HuH-7 (cell line): ENCODE data around the gene KLK15.
A peak's percentile ranks its signal among the peaks of the same experiment; 100 is the strongest.
"Not testable (repeated sequence)": the region's sequence is repeated elsewhere in the genome, so short reads cannot be mapped to it uniquely, and the experiment has no call there.

Experiments
- DNase-seq: peaks from one replicate; pipeline ENCODE4 v3.0.0; 2011; ENCODE audit warnings: low spot score

The KLK15 gene

GRCh38 chr19:50820549-50821247 lies 12.7 kb downstream of the KLK15 start:
- DNase-seq = no peak

- DNase-seq = no peak
These were observed 13.3 kb downstream of the KLK15 start for GRCh38 chr19:50820086-50820485.

DNA sequence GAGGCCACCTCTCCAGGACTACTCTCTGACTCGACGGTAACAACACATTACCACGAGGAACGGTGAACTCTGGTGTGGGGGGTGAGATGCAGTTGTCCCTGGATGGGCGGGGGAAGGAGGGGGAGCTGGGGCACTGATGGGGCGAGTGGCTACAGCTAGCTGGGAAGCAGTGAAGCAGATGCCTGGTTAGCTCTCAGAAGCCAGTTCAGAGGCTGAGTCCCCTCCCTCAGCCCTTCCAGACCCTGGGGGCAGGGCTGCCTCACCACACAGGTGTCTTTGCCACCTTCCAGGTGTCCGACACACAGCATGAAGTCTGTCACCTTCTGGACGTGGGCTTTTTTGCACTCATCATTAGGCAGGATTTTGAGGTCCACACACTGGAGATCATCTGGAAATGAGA lies 13.7 kb downstream of the KLK15 start:
- DNase-seq = no peak

DNA sequence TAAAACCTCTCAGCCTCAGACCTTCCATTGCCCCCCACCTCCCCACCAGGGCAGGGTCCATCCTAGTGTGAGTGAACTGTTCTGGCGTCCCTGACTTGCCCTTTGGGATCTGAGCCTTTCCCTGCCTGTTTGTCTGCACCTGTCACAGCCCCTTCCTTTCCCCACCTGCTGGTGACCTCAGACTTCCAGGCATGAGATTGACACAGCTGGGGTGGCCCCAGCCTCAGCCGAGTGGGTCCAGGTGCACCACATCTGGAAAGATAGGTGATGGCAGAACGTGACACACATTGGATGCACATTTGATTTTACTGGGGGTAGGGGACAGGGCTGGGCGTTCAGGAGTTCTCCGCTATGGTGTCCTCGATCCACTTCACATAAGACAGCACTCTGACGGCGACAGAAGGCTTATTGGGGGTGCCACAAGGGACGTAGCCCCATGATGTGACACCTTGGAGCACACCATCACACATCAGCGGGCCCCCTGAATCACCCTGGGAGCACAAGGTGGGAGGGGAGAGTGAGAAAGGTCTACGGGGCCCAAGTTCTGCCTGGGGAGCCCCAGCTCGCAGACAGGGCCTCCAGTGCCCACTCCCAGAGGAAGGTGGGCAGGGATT lies 14.4 kb downstream of the KLK15 start:
- DNase-seq = no peak

GRCh38 chr19:50817941-50818858 lies 15.2 kb downstream of the KLK15 start:
- no peak for DNase-seq

GRCh38 chr19:50815439-50815838 lies 17.9 kb downstream of the KLK15 start:
- DNase-seq = no peak

- no peak for DNase-seq
These were observed 18.5 kb downstream of the KLK15 start for GRCh38 chr19:50814883-50815282.

- DNase-seq = no peak
These were observed 20.9 kb downstream of the KLK15 start for GRCh38 chr19:50812474-50812873.

GRCh38 chr19:50811622-50812238 lies 21.6 kb downstream of the KLK15 start:
- DNase-seq = not testable (repeated sequence)

DNA sequence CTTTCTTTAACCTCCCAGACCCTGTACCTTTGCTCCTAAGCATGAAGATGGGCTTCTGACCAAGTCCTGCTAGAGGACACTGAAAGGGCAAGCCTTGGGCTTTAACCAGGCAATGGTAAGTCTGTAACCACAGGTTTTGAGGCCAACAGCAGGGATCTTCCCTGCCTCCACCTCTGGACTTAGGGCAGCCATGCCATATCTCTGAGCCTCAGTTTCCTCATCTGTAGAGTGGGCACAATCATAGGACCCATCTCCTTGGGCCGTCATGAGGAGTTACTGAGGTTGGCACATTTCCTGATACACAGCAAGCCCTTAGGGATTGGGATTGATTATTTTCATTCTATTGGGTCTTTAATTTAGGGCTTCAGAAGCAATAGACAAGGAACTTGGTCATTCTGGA lies 24.5 kb downstream of the KLK15 start:
- DNase-seq = no peak

GRCh38 chr19:50804420-50805272 lies 28.7 kb downstream of the KLK15 start:
- peak; percentile 97 for DNase-seq

DNA sequence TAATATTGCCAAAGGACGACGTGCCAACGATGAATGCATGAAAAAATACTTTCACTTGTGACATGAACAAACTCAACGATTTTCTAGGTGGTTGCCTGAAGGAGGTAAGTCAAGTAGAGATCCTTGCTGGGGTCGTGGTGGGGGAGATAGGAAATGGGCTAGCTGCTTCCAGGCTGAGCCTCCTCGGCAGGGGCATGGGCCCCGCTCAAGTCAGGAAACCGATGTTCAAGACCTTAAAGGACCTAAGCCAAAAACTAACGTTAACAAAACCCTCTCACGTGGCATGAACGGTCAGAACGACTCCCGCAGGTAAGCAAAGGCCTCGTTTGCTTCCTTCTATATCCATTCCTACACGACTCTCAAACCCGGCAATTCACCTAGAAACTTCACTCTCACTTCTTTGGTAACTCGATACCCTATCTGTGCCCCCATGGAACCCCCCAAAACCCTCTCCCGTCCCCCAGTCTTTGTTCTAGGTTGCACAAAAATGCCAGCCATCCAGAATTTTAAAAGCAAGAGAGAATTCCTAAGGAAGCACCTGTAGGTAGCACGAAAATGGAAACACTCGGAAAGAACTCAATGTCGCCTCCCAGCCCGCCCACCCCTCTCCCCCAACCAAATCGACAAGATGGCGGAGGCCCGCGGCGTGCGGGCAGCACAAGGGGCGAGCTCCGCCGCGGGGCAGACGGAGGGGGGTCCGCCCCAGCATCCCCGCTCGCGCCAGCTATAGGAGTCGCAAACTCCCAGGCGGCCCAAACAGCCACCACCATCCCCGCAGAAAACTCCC lies 29.5 kb downstream of the KLK15 start:
- no peak for DNase-seq

DNA sequence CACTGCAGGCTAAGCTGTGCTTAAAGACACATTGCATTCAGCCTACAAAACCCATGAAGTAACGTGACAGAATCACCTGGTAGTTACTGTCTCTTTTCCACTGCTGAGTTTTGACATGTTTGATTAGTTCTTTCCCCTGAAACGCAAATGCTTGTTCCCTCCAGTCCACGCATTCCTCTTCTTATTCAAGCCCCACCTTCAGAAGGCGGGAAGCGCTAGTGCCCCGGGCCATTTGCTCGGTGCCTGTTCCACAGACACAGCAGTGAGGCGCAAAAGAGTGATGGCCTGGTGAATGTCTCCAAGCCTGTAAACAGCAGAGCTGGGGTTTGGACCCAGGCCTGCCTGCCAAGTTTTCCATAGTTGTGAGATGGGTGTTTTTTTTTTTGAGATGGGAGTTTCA lies 32.3 kb downstream of the KLK15 start:
- no peak for DNase-seq

- DNase-seq = no peak
These were observed 33.9 kb downstream of the KLK15 start for GRCh38 chr19:50799547-50799851.

- DNase-seq = no peak
These were observed 34.5 kb downstream of the KLK15 start for GRCh38 chr19:50798659-50799546.

GRCh38 chr19:50797781-50798658 lies 35.4 kb downstream of the KLK15 start:
- no peak for DNase-seq

- DNase-seq = no peak
These were observed 36.0 kb downstream of the KLK15 start for GRCh38 chr19:50797429-50797780.

DNA sequence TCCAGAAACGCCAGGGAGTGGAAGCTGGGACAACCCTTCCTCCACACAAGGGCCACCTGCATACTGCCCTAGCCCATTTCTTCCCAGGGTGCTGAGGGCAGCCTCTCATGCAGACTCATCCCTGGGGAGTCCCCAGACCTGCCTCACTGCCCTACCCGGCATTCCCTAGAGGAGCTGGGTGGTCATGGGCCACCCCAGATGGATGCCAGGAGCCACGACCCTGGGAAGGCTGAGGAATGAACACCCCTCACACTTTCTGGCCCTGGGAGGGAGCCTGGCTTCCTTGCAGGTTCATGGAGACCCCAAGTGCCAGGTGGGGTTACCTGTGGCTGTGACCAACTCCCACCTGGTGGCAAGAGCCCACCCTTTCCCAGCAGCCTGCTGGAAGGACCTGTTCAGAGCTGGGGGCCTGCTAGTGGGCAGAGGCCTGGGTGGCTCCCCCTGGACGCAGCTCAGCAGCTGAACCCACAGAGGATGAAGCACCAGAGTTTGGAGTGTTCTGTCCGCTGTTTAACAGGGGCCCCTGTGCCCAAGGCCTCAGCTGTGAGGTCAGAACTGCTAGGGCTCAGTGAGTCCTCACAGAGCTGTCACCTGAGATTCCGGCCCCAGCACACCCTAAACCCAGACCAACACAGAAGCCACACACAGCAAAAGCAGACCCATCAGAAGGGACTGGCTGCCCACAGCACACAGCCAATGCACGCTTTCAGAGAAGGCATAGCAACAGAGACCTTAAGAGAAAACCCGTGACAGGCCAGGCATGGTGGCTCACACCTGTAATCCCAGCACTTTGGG lies 36.5 kb downstream of the KLK15 start:
- no peak for DNase-seq
